Measurements from ENCODE around the gene RNF223. TPM values are rescaled to one million over a fixed set of nuclear protein-coding genes. Genes with fewer than 3 reads are reported as not detected.

Gene RNF223
- polyA plus RNA-seq, 2 of the 4 experiments (the other 2 are of a cell fraction) = 0.08 TPM; not detected in 1

DNA sequence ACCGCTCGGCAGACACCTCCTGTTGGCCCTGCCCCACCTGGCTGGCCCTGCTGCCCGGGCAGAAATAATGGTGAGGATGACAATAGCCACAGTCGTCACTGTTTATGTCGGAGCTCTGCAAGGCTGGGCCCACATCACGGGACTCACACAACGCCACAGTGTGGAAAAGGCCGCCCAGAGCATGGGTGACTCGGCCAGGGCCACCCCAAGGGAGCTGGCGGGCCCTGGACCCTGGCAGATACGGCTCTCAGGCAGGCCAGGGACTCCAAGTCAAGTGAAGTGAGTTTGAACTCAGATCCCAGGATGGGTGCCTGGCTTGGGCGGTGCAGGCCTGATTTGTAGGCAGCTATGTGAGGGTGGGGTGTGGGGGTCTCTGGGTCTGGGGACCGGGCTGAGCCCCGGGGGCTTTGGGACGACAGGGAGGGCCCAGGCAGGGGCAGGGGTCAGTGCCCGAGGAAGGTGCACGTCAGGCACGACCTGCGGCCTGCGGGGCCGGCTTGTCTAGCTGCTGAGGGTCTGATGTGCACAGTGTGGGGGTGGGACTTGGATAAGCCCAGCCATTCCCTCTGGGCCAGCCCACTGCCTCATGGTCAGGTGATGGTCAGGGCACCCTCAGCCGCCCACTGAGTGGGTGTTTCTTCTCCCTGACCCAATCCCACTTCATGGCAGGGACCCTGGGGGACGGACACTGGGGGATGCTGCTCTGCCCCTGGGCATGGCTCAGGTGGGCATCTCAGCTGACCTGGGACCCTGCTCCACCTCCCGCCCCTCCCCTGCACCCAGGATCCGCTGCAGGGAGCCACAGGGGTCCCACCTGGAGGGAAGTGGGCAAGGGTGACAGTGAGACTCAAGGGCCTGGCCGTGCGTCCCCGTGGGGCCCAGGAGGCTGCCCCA, 1.0 kb downstream of the RNF223 start:
- TF ChIP-seq RCOR1 (IDR thresholded peaks at IDR 0.05; ENCODE audit: low read depth, low read length) (no peak), PHF8 (IDR thresholded peaks at IDR 0.05; ENCODE audit: borderline replicate concordance, low read depth) (no peak), KDM5A (IDR thresholded peaks at IDR 0.05) (no peak), CBX8 (IDR thresholded peaks at IDR 0.05) (no peak), SREBF2 (IDR thresholded peaks at IDR 0.05) (no peak), ZC3H11A (IDR thresholded peaks at IDR 0.05) (no peak), SMC3 (IDR thresholded peaks at IDR 0.05) (no peak), RAD21 (conservative IDR thresholded peaks at IDR 0.05 in 1 of 2, IDR thresholded peaks at IDR 0.05 in 1 of 2) (no peak), JUNB (IDR thresholded peaks at IDR 0.05) (no peak), TP53 (CRISPR knock-in tag; IDR thresholded peaks at IDR 0.05) (no peak), GATA3 (IDR thresholded peaks at IDR 0.05; ENCODE audit: borderline replicate concordance) (no peak), CEBPB (IDR thresholded peaks at IDR 0.05) (no peak)
- TF ChIP-seq, protein P1, sequence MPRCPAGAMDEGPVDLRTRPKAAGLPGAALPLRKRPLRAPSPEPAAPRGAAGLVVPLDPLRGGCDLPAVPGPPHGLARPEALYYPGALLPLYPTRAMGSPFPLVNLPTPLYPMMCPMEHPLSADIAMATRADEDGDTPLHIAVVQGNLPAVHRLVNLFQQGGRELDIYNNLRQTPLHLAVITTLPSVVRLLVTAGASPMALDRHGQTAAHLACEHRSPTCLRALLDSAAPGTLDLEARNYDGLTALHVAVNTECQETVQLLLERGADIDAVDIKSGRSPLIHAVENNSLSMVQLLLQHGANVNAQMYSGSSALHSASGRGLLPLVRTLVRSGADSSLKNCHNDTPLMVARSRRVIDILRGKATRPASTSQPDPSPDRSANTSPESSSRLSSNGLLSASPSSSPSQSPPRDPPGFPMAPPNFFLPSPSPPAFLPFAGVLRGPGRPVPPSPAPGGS (IDR thresholded peaks at IDR 0.05) = no peak
- TF ChIP-seq, protein P2, sequence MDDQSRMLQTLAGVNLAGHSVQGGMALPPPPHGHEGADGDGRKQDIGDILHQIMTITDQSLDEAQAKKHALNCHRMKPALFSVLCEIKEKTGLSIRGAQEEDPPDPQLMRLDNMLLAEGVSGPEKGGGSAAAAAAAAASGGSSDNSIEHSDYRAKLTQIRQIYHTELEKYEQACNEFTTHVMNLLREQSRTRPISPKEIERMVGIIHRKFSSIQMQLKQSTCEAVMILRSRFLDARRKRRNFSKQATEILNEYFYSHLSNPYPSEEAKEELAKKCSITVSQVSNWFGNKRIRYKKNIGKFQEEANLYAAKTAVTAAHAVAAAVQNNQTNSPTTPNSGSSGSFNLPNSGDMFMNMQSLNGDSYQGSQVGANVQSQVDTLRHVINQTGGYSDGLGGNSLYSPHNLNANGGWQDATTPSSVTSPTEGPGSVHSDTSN (IDR thresholded peaks at IDR 0.05) = no peak
- TF ChIP-seq, protein P3, sequence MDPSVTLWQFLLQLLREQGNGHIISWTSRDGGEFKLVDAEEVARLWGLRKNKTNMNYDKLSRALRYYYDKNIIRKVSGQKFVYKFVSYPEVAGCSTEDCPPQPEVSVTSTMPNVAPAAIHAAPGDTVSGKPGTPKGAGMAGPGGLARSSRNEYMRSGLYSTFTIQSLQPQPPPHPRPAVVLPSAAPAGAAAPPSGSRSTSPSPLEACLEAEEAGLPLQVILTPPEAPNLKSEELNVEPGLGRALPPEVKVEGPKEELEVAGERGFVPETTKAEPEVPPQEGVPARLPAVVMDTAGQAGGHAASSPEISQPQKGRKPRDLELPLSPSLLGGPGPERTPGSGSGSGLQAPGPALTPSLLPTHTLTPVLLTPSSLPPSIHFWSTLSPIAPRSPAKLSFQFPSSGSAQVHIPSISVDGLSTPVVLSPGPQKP (IDR thresholded peaks at IDR 0.05; ENCODE audit: low read depth, low read length) = no peak
- TF ChIP-seq, protein P4, sequence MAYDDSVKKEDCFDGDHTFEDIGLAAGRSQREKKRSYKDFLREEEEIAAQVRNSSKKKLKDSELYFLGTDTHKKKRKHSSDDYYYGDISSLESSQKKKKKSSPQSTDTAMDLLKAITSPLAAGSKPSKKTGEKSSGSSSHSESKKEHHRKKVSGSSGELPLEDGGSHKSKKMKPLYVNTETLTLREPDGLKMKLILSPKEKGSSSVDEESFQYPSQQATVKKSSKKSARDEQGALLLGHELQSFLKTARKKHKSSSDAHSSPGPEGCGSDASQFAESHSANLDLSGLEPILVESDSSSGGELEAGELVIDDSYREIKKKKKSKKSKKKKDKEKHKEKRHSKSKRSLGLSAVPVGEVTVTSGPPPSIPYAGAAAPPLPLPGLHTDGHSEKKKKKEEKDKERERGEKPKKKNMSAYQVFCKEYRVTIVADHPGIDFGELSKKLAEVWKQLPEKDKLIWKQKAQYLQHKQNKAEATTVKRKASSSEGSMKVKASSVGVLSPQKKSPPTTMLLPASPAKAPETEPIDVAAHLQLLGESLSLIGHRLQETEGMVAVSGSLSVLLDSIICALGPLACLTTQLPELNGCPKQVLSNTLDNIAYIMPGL (CRISPR knock-in tag; IDR thresholded peaks at IDR 0.05; ENCODE audit: borderline replicate concordance) = no peak
- no peak for FAIRE-seq
- H3K4me1 ChIP-seq = peaks cover 28% of the 10 kb centered on the region
- no peak overlapping the region for H3K4me2 ChIP-seq
- POLR2A ChIA-PET = no interaction called here
- CTCF ChIA-PET = interaction anchor here (1.0 to 2.0 kb wide), 3 partner anchors 9 to 57 kb away, joined by 3 to 6 read pairs (median 4); no protein-coding TSS in a partner anchor
- H3K27ac ChIP-seq = peak overlapping the region in 1 of 2 experiments; percentile 63; a peak in 2 of 6 replicates
- no peak for DNase-seq (ENCODE audit: low read depth in 1 of 2, low spot score in 1 of 2)
- no peak overlapping the region for H3K4me3 ChIP-seq
- 74% methylated on average over 11 of the region's 28 CpGs for WGBS (ENCODE audit: missing lambda C conversion rate)
- H3K9me3 ChIP-seq = no peaks in the 10 kb centered on the region
- ATAC-seq = no peak

DNA sequence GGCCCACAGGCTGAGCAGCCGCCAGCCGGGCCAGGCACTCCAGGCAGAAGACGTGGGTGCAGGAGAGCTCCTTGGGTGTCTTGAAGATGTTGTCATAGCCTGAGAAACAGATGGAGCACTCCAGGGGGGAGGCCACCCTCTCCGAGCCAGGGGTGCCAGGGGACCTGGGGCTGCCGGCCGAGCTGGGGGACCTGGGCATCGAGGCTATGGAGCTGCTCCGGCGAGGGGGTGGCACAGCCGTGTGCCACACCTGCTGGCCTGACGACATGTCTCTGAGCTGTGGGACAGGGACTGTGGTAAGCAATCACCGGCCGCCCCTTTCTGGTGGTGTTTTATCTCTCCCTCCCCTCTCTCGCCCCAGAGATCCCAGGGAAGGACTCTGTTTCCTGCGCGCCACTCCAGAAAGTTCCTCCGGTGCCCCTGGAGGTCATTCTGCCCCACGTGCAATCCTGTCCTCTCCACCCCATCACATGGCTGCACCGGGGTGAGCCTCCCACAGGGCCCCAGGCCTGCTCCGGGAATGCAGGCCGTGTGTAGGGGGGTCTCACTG, 1.7 kb downstream of the RNF223 start:
- ChIA-PET POLR2A (no interaction called here), CTCF (interaction anchor here (1.3 to 2.0 kb wide), 3 partner anchors 8 to 70 kb away, joined by 3 to 6 read pairs (median 5); no protein-coding TSS in a partner anchor)
- TF ChIP-seq HOXB13 (CRISPR knock-in tag; IDR thresholded peaks at IDR 0.05; ENCODE audit: low read depth) (no peak), MYC (IDR thresholded peaks at IDR 0.05; ENCODE audit: borderline replicate concordance, low read length) (no peak), MAFK (IDR thresholded peaks at IDR 0.05; ENCODE audit: partially characterized antibody) (no peak), RNF2 (IDR thresholded peaks at IDR 0.05; ENCODE audit: borderline replicate concordance, low read depth) (no peak), SMC3 (IDR thresholded peaks at IDR 0.05) (no peak)
- TF ChIP-seq, protein P5, sequence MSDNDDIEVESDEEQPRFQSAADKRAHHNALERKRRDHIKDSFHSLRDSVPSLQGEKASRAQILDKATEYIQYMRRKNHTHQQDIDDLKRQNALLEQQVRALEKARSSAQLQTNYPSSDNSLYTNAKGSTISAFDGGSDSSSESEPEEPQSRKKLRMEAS (IDR thresholded peaks at IDR 0.05) = no peak
- TF ChIP-seq, protein P6, sequence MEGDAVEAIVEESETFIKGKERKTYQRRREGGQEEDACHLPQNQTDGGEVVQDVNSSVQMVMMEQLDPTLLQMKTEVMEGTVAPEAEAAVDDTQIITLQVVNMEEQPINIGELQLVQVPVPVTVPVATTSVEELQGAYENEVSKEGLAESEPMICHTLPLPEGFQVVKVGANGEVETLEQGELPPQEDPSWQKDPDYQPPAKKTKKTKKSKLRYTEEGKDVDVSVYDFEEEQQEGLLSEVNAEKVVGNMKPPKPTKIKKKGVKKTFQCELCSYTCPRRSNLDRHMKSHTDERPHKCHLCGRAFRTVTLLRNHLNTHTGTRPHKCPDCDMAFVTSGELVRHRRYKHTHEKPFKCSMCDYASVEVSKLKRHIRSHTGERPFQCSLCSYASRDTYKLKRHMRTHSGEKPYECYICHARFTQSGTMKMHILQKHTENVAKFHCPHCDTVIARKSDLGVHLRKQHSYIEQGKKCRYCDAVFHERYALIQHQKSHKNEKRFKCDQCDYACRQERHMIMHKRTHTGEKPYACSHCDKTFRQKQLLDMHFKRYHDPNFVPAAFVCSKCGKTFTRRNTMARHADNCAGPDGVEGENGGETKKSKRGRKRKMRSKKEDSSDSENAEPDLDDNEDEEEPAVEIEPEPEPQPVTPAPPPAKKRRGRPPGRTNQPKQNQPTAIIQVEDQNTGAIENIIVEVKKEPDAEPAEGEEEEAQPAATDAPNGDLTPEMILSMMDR (IDR thresholded peaks at IDR 0.05) = no peak
- Histone ChIP-seq H3K4me2 (no peak overlapping the region), H3K4me1 (peaks cover 28% of the 10 kb centered on the region), H3K4me3 (no peak overlapping the region), H3K27ac (peak overlapping the region in 1 of 2 experiments; percentile 18; a peak in 1 of 6 replicates), H3K9me3 (no peaks in the 10 kb centered on the region)
- DNase-seq (ENCODE audit: low read depth in 1 of 2, low spot score in 1 of 2) = no peak
- no peak for ATAC-seq
- 80% methylated on average over 10 of the region's 21 CpGs for WGBS (ENCODE audit: missing lambda C conversion rate)
- FAIRE-seq = no peak
